Testis (tissue), 2 donors: ENCODE data around the gene TIMP2.

ENCODE experiments used
- POLR2A ChIP-seq: fragments of 450-650 bp; IDR thresholded peaks from one replicate; pipeline ENCODE4 v1.6.1; 2017; ENCODE audit warnings: antibody characterized with exemption, mild to moderate bottlenecking, moderate library complexity
- TF ChIP-seq, protein P1 (sequence below), 3 experiments: fragments of 450-650 bp in 2 of 3; fragments of 200-600 bp in 1 of 3; sonication (generic) in 1 of 3; IDR thresholded peaks; one replicate each; pipeline ENCODE4 v1.5.1; 2016 to 2019; ENCODE audit warnings: antibody characterized with exemption in 3 of 3, mild to moderate bottlenecking in 2 of 3, moderate library complexity in 1 of 3

GRCh38 chr17:78886954-78887353 is 38.2 kb downstream of the TIMP2 start:
- TF ChIP-seq, protein P1, sequence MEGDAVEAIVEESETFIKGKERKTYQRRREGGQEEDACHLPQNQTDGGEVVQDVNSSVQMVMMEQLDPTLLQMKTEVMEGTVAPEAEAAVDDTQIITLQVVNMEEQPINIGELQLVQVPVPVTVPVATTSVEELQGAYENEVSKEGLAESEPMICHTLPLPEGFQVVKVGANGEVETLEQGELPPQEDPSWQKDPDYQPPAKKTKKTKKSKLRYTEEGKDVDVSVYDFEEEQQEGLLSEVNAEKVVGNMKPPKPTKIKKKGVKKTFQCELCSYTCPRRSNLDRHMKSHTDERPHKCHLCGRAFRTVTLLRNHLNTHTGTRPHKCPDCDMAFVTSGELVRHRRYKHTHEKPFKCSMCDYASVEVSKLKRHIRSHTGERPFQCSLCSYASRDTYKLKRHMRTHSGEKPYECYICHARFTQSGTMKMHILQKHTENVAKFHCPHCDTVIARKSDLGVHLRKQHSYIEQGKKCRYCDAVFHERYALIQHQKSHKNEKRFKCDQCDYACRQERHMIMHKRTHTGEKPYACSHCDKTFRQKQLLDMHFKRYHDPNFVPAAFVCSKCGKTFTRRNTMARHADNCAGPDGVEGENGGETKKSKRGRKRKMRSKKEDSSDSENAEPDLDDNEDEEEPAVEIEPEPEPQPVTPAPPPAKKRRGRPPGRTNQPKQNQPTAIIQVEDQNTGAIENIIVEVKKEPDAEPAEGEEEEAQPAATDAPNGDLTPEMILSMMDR (IDR thresholded peaks at IDR 0.05) = no peak
- no peak for TF ChIP-seq POLR2A
